ENCODE measurements around the gene MVK.

The MVK gene

DNA sequence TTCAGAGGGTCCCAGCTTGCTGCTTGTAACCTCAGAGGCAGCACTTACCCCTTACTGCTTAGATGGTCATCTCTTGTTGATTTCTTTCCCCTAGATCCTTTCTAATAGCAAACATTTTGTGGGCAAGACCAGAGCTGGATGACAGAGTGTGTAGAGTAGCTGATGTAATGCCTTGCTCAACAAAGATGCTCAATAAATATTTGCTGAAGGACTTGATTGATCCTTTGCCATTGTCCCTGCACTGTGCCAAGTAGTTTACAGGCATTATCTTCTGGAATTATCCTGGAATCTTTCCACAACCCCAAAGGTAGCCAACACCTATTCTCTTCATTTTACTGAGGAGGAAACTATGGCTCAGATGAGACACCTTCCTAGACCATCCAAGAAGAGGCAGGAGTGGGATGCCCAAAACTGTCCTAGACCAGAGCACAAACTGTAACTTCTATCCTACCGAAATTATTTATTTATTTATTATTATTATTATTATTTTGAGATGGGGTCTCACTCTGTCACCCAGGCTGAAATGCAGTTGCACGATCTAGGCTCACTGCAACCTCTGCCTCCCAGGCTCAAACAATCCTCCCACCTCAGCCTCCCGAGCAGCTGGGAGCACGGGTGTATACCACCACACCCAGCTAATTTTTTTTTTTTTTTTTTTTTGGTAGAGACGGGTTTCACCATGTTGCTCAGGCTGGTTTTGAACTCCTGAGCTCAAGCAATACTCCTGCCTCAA lies 1.7 kb upstream of the MVK start:
- no peak for TF ChIP-seq POU2F2 (IDR thresholded peaks at IDR 0.05; ENCODE audit: low read depth, low read length)
- TF ChIP-seq TAF1 (IDR thresholded peaks at IDR 0.05; ENCODE audit: low read depth, low read length), result no peak
- no peak for TF ChIP-seq SPI1 (IDR thresholded peaks at IDR 0.05; ENCODE audit: low read depth, low read length)
- no peak for TF ChIP-seq POLR2AphosphoS5 (IDR thresholded peaks at IDR 0.05; ENCODE audit: low read depth, low read length)
- no peak for TF ChIP-seq PAX5 (IDR thresholded peaks at IDR 0.05; ENCODE audit: insufficient read depth, low read length, severe bottlenecking)
- TF ChIP-seq POLR2A (IDR thresholded peaks at IDR 0.05; ENCODE audit: low read depth, low read length), result no peak
- no peak for DNase-seq (ENCODE audit: insufficient read length, low spot score)
- FAIRE-seq, result no peak

DNA sequence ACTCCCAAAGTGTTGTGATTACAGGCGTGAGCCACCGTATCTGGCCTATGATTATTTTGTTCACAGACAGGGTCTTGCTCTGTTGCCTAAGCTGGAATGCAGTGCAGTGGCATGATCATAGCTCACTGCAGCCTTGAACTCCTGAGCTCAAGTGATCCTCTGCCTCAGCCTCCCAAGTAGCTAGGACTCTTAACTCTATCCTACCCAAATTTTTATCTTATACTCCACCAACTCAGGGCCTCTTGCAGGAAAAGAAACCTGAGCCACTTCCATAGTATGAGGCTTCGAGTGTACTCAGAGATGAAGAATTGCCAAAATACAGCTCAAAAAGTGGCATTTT lies 1.1 kb upstream of the MVK start:
- no peak for TF ChIP-seq POLR2A (IDR thresholded peaks at IDR 0.05; ENCODE audit: low read depth, low read length)
- TF ChIP-seq POLR2AphosphoS5 (IDR thresholded peaks at IDR 0.05; ENCODE audit: low read depth, low read length), result no peak
- TF ChIP-seq TAF1 (IDR thresholded peaks at IDR 0.05; ENCODE audit: low read depth, low read length), result no peak
- no peak for TF ChIP-seq PAX5 (IDR thresholded peaks at IDR 0.05; ENCODE audit: insufficient read depth, low read length, severe bottlenecking)
- TF ChIP-seq SPI1 (IDR thresholded peaks at IDR 0.05; ENCODE audit: low read depth, low read length), result no peak
- TF ChIP-seq POU2F2 (IDR thresholded peaks at IDR 0.05; ENCODE audit: low read depth, low read length), result no peak
- DNase-seq (ENCODE audit: insufficient read length, low spot score) (no peak), FAIRE-seq (no peak)

DNA sequence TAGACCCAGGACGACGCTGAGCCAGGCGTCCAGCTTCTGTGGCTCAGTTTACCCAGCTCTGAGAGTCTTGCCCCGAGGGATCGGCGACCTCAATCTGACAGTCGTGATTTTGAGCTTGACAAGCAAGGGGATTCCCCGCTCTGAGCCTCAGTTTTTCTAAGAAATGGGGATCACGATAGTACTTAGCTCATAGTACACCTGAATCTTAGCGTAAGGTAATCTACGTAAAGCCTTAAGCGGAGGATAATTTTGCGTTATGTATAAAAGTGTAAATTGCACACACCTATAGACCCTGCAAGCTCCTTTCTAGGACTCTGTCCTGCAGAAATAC lies 285 bp downstream of the MVK start:
- TF ChIP-seq POLR2A (IDR thresholded peaks at IDR 0.05; ENCODE audit: low read depth, low read length) (no peak), SPI1 (IDR thresholded peaks at IDR 0.05; ENCODE audit: low read depth, low read length) (no peak), POU2F2 (IDR thresholded peaks at IDR 0.05; ENCODE audit: low read depth, low read length) (no peak), TAF1 (IDR thresholded peaks at IDR 0.05; ENCODE audit: low read depth, low read length) (no peak), PAX5 (IDR thresholded peaks at IDR 0.05; ENCODE audit: insufficient read depth, low read length, severe bottlenecking) (no peak), POLR2AphosphoS5 (IDR thresholded peaks at IDR 0.05; ENCODE audit: low read depth, low read length) (no peak)
- no peak for DNase-seq (ENCODE audit: insufficient read length, low spot score)
- no peak for FAIRE-seq

DNA sequence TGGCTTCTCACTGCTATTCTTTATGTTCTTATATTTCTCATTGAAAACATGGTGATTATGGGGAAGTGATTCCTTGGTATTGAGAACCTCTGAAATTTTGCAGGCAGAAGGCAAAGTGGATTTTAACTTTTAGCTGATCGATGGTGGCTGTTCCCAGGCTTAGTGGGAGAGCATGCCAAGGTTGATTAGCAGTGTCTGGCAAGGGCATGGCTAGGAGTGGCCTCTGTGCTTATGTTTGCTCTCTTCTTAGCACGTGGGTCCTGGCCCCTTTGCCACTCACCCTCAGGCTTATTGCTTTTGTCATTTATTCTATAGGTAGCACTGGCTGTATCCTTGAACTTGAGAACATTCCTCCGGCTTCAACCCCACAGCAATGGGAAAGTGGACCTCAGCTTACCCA lies 2.1 kb downstream of the MVK start:
- TF ChIP-seq SPI1 (IDR thresholded peaks at IDR 0.05; ENCODE audit: low read depth, low read length) (no peak), TAF1 (IDR thresholded peaks at IDR 0.05; ENCODE audit: low read depth, low read length) (no peak), POLR2AphosphoS5 (IDR thresholded peaks at IDR 0.05; ENCODE audit: low read depth, low read length) (no peak), POLR2A (IDR thresholded peaks at IDR 0.05; ENCODE audit: low read depth, low read length) (no peak), PAX5 (IDR thresholded peaks at IDR 0.05; ENCODE audit: insufficient read depth, low read length, severe bottlenecking) (no peak), POU2F2 (IDR thresholded peaks at IDR 0.05; ENCODE audit: low read depth, low read length) (no peak)
- DNase-seq (ENCODE audit: insufficient read length, low spot score) (no peak), FAIRE-seq (no peak)

DNA sequence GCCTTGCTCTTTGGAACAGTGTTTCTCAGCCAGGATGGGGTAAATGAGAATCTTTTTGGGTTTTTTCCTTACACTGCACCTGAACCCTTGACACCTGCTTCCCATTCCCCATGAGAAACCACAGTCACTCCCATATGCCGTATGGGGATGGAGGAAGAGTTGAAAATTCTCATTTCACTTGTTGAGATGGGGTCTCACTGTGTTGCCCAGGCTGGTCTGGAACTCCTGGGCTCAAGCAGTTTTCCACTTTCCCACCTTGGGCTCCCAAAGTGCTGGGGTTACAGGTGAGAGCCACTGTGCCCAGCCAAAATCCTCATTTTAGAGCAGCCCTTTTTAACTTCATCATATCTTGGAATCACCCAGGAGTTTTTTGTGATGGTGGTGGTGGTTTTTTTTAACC lies 3.7 kb downstream of the MVK start:
- TF ChIP-seq POLR2AphosphoS5 (IDR thresholded peaks at IDR 0.05; ENCODE audit: low read depth, low read length) (no peak), TAF1 (IDR thresholded peaks at IDR 0.05; ENCODE audit: low read depth, low read length) (no peak), POU2F2 (IDR thresholded peaks at IDR 0.05; ENCODE audit: low read depth, low read length) (no peak), SPI1 (IDR thresholded peaks at IDR 0.05; ENCODE audit: low read depth, low read length) (no peak), PAX5 (IDR thresholded peaks at IDR 0.05; ENCODE audit: insufficient read depth, low read length, severe bottlenecking) (no peak), POLR2A (IDR thresholded peaks at IDR 0.05; ENCODE audit: low read depth, low read length) (no peak)
- FAIRE-seq (no peak), DNase-seq (ENCODE audit: insufficient read length, low spot score) (no peak)

DNA sequence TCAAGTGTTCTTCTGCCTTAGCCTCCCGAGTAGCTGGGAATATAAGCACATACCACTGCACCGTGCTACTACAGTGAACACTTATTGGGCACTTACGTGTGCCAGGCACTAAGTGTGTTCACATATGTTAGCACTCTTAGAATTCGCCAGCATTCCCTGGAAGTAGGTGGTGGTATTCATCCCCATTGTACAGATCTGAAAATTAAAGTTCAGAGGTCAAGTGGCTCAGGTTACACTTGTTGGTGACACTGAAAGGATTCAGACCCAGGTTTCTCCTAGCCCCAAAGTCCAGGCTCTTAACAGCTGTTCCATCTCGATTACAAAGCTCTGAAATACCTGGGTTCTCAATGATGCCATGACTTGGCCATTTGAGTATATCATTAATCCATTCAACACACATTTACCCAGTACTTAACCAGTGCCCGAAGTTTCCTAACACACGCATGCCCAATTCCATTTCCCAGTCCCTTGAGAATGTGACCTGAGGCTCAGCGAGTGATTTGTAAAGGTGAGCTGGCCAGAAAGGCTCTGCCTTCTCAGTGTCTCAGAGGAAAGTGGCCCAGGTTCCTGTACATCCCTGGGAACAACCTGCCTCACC lies 4.8 kb downstream of the MVK start:
- DNase-seq (ENCODE audit: insufficient read length, low spot score), result no peak
- FAIRE-seq, result no peak
- no peak for TF ChIP-seq TAF1 (IDR thresholded peaks at IDR 0.05; ENCODE audit: low read depth, low read length)
- TF ChIP-seq PAX5 (IDR thresholded peaks at IDR 0.05; ENCODE audit: insufficient read depth, low read length, severe bottlenecking), result no peak
- TF ChIP-seq POU2F2 (IDR thresholded peaks at IDR 0.05; ENCODE audit: low read depth, low read length), result no peak
- TF ChIP-seq POLR2A (IDR thresholded peaks at IDR 0.05; ENCODE audit: low read depth, low read length), result no peak
- no peak for TF ChIP-seq POLR2AphosphoS5 (IDR thresholded peaks at IDR 0.05; ENCODE audit: low read depth, low read length)
- no peak for TF ChIP-seq SPI1 (IDR thresholded peaks at IDR 0.05; ENCODE audit: low read depth, low read length)

DNA sequence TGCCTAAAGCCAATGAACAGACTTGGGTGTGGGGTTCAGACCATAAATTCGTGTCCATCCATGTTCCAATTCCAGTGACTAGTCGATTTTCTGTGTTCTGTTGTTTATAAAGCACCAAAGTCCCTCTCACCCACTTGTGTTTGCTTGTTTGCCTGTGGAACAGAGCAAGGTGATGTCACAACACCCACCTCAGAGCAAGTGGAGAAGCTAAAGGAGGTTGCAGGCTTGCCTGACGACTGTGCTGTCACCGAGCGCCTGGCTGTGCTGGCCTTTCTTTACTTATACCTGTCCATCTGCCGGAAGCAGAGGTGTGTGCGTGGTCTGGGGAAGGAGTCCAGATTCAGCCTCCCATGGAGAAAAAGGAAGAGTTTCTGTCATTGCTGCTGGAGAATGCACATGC lies 6.0 kb downstream of the MVK start:
- no peak for TF ChIP-seq POU2F2 (IDR thresholded peaks at IDR 0.05; ENCODE audit: low read depth, low read length)
- no peak for TF ChIP-seq POLR2AphosphoS5 (IDR thresholded peaks at IDR 0.05; ENCODE audit: low read depth, low read length)
- no peak for TF ChIP-seq TAF1 (IDR thresholded peaks at IDR 0.05; ENCODE audit: low read depth, low read length)
- TF ChIP-seq PAX5 (IDR thresholded peaks at IDR 0.05; ENCODE audit: insufficient read depth, low read length, severe bottlenecking), result no peak
- no peak for TF ChIP-seq SPI1 (IDR thresholded peaks at IDR 0.05; ENCODE audit: low read depth, low read length)
- TF ChIP-seq POLR2A (IDR thresholded peaks at IDR 0.05; ENCODE audit: low read depth, low read length), result no peak
- FAIRE-seq (no peak), DNase-seq (ENCODE audit: insufficient read length, low spot score) (no peak)

DNA sequence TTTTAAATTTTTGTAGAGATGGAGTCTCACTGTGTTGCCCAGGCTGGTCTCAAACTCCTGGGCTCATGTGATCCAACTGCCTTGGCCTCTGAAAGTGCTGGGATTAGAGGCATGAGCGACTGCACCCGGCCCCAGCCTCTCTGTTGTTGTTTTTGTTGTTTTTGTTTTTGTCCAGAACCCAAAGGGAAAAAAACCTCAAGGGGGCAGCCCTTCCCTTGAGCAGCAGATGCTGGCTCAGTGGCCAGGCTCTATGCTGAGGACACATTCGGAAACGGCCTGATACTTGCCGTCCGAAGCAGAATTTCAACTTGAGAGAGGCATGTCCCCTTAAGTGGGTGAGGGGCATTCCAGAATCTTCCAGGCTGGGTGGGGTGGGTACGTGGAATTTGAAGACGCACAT lies 6.7 kb downstream of the MVK start:
- FAIRE-seq (no peak), DNase-seq (ENCODE audit: insufficient read length, low spot score) (no peak)
- TF ChIP-seq POLR2A (IDR thresholded peaks at IDR 0.05; ENCODE audit: low read depth, low read length) (no peak), TAF1 (IDR thresholded peaks at IDR 0.05; ENCODE audit: low read depth, low read length) (no peak), POU2F2 (IDR thresholded peaks at IDR 0.05; ENCODE audit: low read depth, low read length) (no peak), POLR2AphosphoS5 (IDR thresholded peaks at IDR 0.05; ENCODE audit: low read depth, low read length) (no peak), PAX5 (IDR thresholded peaks at IDR 0.05; ENCODE audit: insufficient read depth, low read length, severe bottlenecking) (no peak), SPI1 (IDR thresholded peaks at IDR 0.05; ENCODE audit: low read depth, low read length) (no peak)

DNA sequence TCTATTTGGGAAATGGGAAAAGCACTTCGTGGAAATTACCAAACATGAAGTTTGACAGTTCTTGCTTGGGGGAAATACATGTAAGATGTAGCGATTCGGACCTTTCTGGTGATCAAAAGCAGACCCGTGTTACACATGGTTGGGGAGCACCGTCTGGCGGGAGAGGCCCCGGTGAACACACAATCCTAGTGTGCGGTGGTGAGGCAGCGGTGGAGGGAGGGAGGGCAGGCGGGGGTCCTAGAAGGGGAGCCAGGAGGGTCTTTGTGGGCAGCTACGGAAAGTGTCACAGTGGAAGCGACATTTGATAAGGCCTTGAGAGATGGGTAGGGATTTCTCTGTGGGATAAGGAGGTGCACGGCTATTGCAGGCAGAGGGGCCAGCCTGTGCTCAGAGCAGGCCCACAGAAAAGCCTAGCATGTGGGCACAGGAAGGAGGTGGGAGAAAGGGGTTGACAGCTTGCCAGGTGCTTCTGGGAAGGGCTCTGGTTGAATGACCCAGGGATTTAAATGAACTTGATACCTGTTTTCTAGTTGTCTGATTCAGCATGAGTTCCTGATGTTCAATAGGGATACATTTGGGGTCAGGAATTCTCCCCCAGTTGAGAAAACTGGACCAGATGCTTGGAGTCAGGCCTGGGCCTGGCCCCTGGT lies 7.2 kb downstream of the MVK start:
- FAIRE-seq (no peak), DNase-seq (ENCODE audit: insufficient read length, low spot score) (no peak)
- TF ChIP-seq SPI1 (IDR thresholded peaks at IDR 0.05; ENCODE audit: low read depth, low read length), result no peak
- no peak for TF ChIP-seq TAF1 (IDR thresholded peaks at IDR 0.05; ENCODE audit: low read depth, low read length)
- TF ChIP-seq POLR2A (IDR thresholded peaks at IDR 0.05; ENCODE audit: low read depth, low read length), result no peak
- no peak for TF ChIP-seq POLR2AphosphoS5 (IDR thresholded peaks at IDR 0.05; ENCODE audit: low read depth, low read length)
- TF ChIP-seq PAX5 (IDR thresholded peaks at IDR 0.05; ENCODE audit: insufficient read depth, low read length, severe bottlenecking), result no peak
- no peak for TF ChIP-seq POU2F2 (IDR thresholded peaks at IDR 0.05; ENCODE audit: low read depth, low read length)

Measured in GM12891 (cell line).